Activated naive CD4-positive, alpha-beta T cell treated with anti-CD3 and anti-CD28 coated beads, Interleukin-2, amount 50 U/mL, for 72 hours (primary cell): ENCODE data around the gene SDR42E2. TPM values are rescaled to one million over a fixed set of nuclear protein-coding genes. Genes with fewer than 3 reads are reported as not detected.
"Not testable (repeated sequence)": the region's sequence is repeated elsewhere in the genome, so short reads cannot be mapped to it uniquely, and the experiment has no call there.

ENCODE experiments used
- ATAC-seq, 2 donors: fragments of 150-1000 bp; cut with Tn5 transposase; 2 replicates each; pipeline ENCODE4 v1.10.0; 2021; ENCODE audit warnings: mild to moderate bottlenecking in 2 of 2, moderate library complexity in 2 of 2
- DNase-seq, 2 donors: peaks; one replicate each; pipeline ENCODE4 v3.0.0; 2021 to 2022; ENCODE audit warnings: low spot score in 2 of 2
- H3K27ac Mint-ChIP-seq, 2 donors: one replicate each; pipeline ENCODE4 v1.8.0; 2022; ENCODE audit warnings: mild to moderate bottlenecking in 2 of 2, mixed read lengths in 2 of 2
- H3K36me3 Mint-ChIP-seq, 2 donors: one replicate each; pipeline ENCODE4 v1.8.0; 2022; ENCODE audit warnings: mixed read lengths in 2 of 2
- H3K9me3 Mint-ChIP-seq, 2 donors: one replicate each; pipeline ENCODE4 v1.8.0; 2022; ENCODE audit warnings: mixed read lengths in 2 of 2
- total RNA-seq, 2 donors: library from RNA; stranded (reverse); gene quantifications; one replicate each; pipeline ENCODE4 v1.2.3, GENCODE V29; 2022

SDR42E2 gene
- total RNA-seq, 2 donors from 2014 or later: 0.11 TPM; not detected in 1

GRCh38 chr16:22195695-22196558 lies 33.6 kb downstream of the SDR42E2 start:
- H3K9me3 Mint-ChIP-seq: peaks cover 11 to 13% of the 10 kb centered on the region in 2 donors
- ATAC-seq (peak; percentile 19 to 46), DNase-seq (peak; percentile 86 to 94)
- peaks cover 0 to 11% of the 10 kb centered on the region in 2 donors for H3K36me3 Mint-ChIP-seq
- H3K27ac Mint-ChIP-seq: peak overlapping the region; percentile 98 to 100

- H3K36me3 Mint-ChIP-seq: peaks cover 0 to 11% of the 10 kb centered on the region in 2 donors
- H3K27ac Mint-ChIP-seq, ATAC-seq, DNase-seq: not testable (repeated sequence)
- peaks cover 11 to 13% of the 10 kb centered on the region in 2 donors for H3K9me3 Mint-ChIP-seq
These were observed 34.4 kb downstream of the SDR42E2 start for GRCh38 chr16:22196559-22197168.

- H3K36me3 Mint-ChIP-seq: peaks cover 0 to 7% of the 10 kb centered on the region in 2 donors
- ATAC-seq (no peak), DNase-seq (no peak)
- H3K9me3 Mint-ChIP-seq: peaks cover 7 to 9% of the 10 kb centered on the region in 2 donors
- no peak overlapping the region for H3K27ac Mint-ChIP-seq
These were observed 36.4 kb downstream of the SDR42E2 start for GRCh38 chr16:22198547-22199293.

- Mint-ChIP-seq H3K27ac (no peak overlapping the region), H3K36me3 (peaks cover under 1 to 4% of the 10 kb centered on the region in 2 donors), H3K9me3 (no peaks in the 10 kb centered on the region)
- ATAC-seq: no peak
- DNase-seq: no peak
These were observed 39.9 kb downstream of the SDR42E2 start for GRCh38 chr16:22202261-22202637.

GRCh38 chr16:22203091-22203490 lies 40.8 kb downstream of the SDR42E2 start:
- ATAC-seq (no peak), DNase-seq (no peak)
- H3K9me3 Mint-ChIP-seq: no peaks in the 10 kb centered on the region
- no peak overlapping the region for H3K27ac Mint-ChIP-seq
- H3K36me3 Mint-ChIP-seq: peaks cover 5 to 11% of the 10 kb centered on the region in 2 donors

GRCh38 chr16:22204091-22204655 lies 41.9 kb downstream of the SDR42E2 start:
- ATAC-seq (no peak), DNase-seq (no peak)
- no peaks in the 10 kb centered on the region for H3K9me3 Mint-ChIP-seq
- H3K27ac Mint-ChIP-seq: no peak overlapping the region
- H3K36me3 Mint-ChIP-seq: peaks cover 5 to 11% of the 10 kb centered on the region in 2 donors

- Mint-ChIP-seq H3K27ac (peak overlapping the region; percentile 60 to 86), H3K9me3 (no peaks in the 10 kb centered on the region), H3K36me3 (peaks cover 5 to 19% of the 10 kb centered on the region in 2 donors)
- DNase-seq (no peak), ATAC-seq (no peak)
These were observed 43.3 kb downstream of the SDR42E2 start for GRCh38 chr16:22205577-22206012.

GRCh38 chr16:22206013-22206841 lies 43.9 kb downstream of the SDR42E2 start, which contains the start of gene EEF2K:
Gene EEF2K, plus strand, starts transcription at chr16:22206278. Its CDS starts 19,452 bp downstream, at chr16:22225730.
- Mint-ChIP-seq H3K27ac (peak within 1 kb of the TSS; percentile 86), H3K36me3 (peaks cover 5 to 25% of the 10 kb centered on the region in 2 donors), H3K9me3 (no peaks in the 10 kb centered on the region)
- peak; percentile 86 to 93 for ATAC-seq
- DNase-seq: peak; percentile 83 to 90

- Mint-ChIP-seq H3K36me3 (peaks cover 5 to 29% of the 10 kb centered on the region in 2 donors), H3K9me3 (no peaks in the 10 kb centered on the region), H3K27ac (peak overlapping the region; percentile 86)
- peak; percentile 55 to 67 for ATAC-seq
- peak; percentile 54 to 87 for DNase-seq
These were observed 44.8 kb downstream of the SDR42E2 start for GRCh38 chr16:22206842-22207714.

GRCh38 chr16:22207715-22208360 lies 45.5 kb downstream of the SDR42E2 start:
- ATAC-seq (no peak), DNase-seq (no peak)
- Mint-ChIP-seq H3K9me3 (no peaks in the 10 kb centered on the region), H3K36me3 (peaks cover 5 to 29% of the 10 kb centered on the region in 2 donors), H3K27ac (peak overlapping the region in 1 of 2 donors; percentile 86)

- peaks cover 5 to 35% of the 10 kb centered on the region in 2 donors for H3K36me3 Mint-ChIP-seq
- no peak overlapping the region for H3K27ac Mint-ChIP-seq
- DNase-seq: no peak
- no peak for ATAC-seq
- no peaks in the 10 kb centered on the region for H3K9me3 Mint-ChIP-seq
These were observed 48.0 kb downstream of the SDR42E2 start for GRCh38 chr16:22210285-22210684.

GRCh38 chr16:22210854-22211253 lies 48.5 kb downstream of the SDR42E2 start:
- no peak overlapping the region for H3K27ac Mint-ChIP-seq
- no peak for ATAC-seq
- H3K36me3 Mint-ChIP-seq: peaks cover 5 to 35% of the 10 kb centered on the region in 2 donors

GRCh38 chr16:22213236-22213635 lies 50.9 kb downstream of the SDR42E2 start:
- DNase-seq (no peak), ATAC-seq (no peak)
- no peak overlapping the region for H3K27ac Mint-ChIP-seq
- H3K9me3 Mint-ChIP-seq: no peaks in the 10 kb centered on the region
- peaks cover 0 to 24% of the 10 kb centered on the region in 2 donors for H3K36me3 Mint-ChIP-seq

More at GRCh38 chr16:22210854-22211253, 48.5 kb downstream of the SDR42E2 start:
- no peaks in the 10 kb centered on the region for H3K9me3 Mint-ChIP-seq
- DNase-seq: no peak

- Mint-ChIP-seq H3K27ac (no peak overlapping the region), H3K36me3 (peaks cover 0 to 24% of the 10 kb centered on the region in 2 donors), H3K9me3 (no peaks in the 10 kb centered on the region)
- no peak for ATAC-seq
- DNase-seq: no peak
These were observed 51.5 kb downstream of the SDR42E2 start for GRCh38 chr16:22213801-22214200.
